ENCODE measurements around the gene SESTD1. TPM values are rescaled to one million over a fixed set of nuclear protein-coding genes. Genes with fewer than 3 reads are reported as not detected.
"Not testable (repeated sequence)": the region's sequence is repeated elsewhere in the genome, so short reads cannot be mapped to it uniquely, and the experiment has no call there.

Gene SESTD1
- total and polyA plus RNA-seq, 2 donors (not counting 1 experiment from before 2014, with no cell fraction given), result 16.8 to 51.9 TPM

DNA sequence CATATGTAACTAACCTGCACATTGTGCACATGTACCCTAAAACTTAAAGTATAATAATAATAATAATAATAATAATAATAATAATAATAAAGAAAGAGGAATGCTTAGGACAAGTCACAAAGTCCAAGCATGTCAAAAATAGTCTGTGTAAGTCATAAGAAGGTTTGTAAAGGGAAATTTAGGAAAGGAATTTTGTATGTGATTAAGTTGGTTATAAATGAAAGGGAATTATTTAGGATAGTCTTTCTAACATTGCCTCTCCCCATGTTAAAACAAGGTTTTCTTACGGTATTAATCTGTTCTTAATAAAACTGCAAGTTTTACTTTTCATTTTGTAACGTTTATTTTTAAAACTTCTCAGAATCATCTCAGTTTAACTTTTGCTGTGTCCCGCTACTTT, 62.8 kb downstream of the SESTD1 start:
- Histone ChIP-seq H3K9ac (ENCODE audit: insufficient read depth, low read length) (no peak overlapping the region), H3K27me3 (ENCODE audit: control insufficient read depth, insufficient read depth, low read length) (no peaks in the 10 kb centered on the region), H3K9me3 (ENCODE audit: control insufficient read depth, insufficient read depth, low read depth, low read length) (peaks cover 2% of the 10 kb centered on the region), H4K20me1 (ENCODE audit: control insufficient read depth, extremely low read depth, insufficient read depth, low read length) (no peaks in the 10 kb centered on the region), H3K4me2 (ENCODE audit: extremely low read depth, insufficient read depth, low read length) (no peak overlapping the region), H3K4me3 (replicated peaks in 1 of 4; ENCODE audit: control extremely low read depth in 1 of 4, insufficient read depth in 1 of 4, low read depth in 3 of 4, low read length in 4 of 4) (no peak overlapping the region), H3K27ac (ENCODE audit: insufficient read depth, low read length) (no peak overlapping the region), H3K4me1 (ENCODE audit: control insufficient read depth, extremely low read depth, insufficient read depth, low read length) (no peaks in the 10 kb centered on the region), H3K79me2 (ENCODE audit: control insufficient read depth, insufficient read depth, low read length) (peaks cover 3% of the 10 kb centered on the region), H2AFZ (ENCODE audit: low read length) (no peak overlapping the region), H3K36me3 (ENCODE audit: control insufficient read depth, insufficient read depth, low read length) (no peaks in the 10 kb centered on the region)
- TF ChIP-seq, protein P1, sequence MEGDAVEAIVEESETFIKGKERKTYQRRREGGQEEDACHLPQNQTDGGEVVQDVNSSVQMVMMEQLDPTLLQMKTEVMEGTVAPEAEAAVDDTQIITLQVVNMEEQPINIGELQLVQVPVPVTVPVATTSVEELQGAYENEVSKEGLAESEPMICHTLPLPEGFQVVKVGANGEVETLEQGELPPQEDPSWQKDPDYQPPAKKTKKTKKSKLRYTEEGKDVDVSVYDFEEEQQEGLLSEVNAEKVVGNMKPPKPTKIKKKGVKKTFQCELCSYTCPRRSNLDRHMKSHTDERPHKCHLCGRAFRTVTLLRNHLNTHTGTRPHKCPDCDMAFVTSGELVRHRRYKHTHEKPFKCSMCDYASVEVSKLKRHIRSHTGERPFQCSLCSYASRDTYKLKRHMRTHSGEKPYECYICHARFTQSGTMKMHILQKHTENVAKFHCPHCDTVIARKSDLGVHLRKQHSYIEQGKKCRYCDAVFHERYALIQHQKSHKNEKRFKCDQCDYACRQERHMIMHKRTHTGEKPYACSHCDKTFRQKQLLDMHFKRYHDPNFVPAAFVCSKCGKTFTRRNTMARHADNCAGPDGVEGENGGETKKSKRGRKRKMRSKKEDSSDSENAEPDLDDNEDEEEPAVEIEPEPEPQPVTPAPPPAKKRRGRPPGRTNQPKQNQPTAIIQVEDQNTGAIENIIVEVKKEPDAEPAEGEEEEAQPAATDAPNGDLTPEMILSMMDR (conservative IDR thresholded peaks at IDR 0.05 in 1 of 2, IDR thresholded peaks at IDR 0.05 in 1 of 2; ENCODE audit: low read depth in 1 of 2, low read length in 2 of 2), result no peak
- no peak for TF ChIP-seq EZH2 (IDR thresholded peaks at IDR 0.05; ENCODE audit: low read length, missing control alignments)
- peak in 1 of 2 donors; percentile 38 for DNase-seq (ENCODE audit: low read depth in 2 of 2)

GRCh38 chr2:179195926-179196590, 68.6 kb downstream of the SESTD1 start:
- not testable (repeated sequence) for H3K4me2 ChIP-seq (ENCODE audit: extremely low read depth, insufficient read depth, low read length); H3K36me3 ChIP-seq (ENCODE audit: control insufficient read depth, insufficient read depth, low read length); H2AFZ ChIP-seq (ENCODE audit: low read length); H3K9me3 ChIP-seq (ENCODE audit: control insufficient read depth, insufficient read depth, low read depth, low read length); H3K4me1 ChIP-seq (ENCODE audit: control insufficient read depth, extremely low read depth, insufficient read depth, low read length); H3K9ac ChIP-seq (ENCODE audit: insufficient read depth, low read length); DNase-seq (ENCODE audit: low read depth in 2 of 2); H4K20me1 ChIP-seq (ENCODE audit: control insufficient read depth, extremely low read depth, insufficient read depth, low read length); H3K79me2 ChIP-seq (ENCODE audit: control insufficient read depth, insufficient read depth, low read length); H3K27ac ChIP-seq (ENCODE audit: insufficient read depth, low read length); H3K4me3 ChIP-seq (replicated peaks in 1 of 4; ENCODE audit: control extremely low read depth in 1 of 4, insufficient read depth in 1 of 4, low read depth in 3 of 4, low read length in 4 of 4); H3K27me3 ChIP-seq (ENCODE audit: control insufficient read depth, insufficient read depth, low read length)

DNA sequence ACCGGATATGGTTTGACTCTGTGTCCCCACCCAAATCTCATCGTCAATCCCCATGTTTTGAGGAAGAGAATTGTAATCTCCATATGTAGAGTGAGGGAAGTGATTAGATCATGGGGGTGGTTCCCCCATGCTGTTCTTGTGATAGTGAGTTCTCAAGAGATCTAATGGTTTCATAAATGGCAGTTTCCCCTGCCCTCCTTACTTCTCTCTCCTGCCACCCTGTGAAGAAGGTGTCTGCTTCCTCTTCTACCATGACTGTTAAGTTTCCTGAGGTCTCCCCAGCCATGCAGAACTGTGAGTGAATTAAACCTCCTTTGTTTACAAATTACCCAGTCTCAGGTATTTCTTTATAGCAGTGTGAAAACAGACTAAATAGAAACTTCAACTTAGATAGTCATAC, 69.5 kb downstream of the SESTD1 start:
- Histone ChIP-seq H3K79me2 (ENCODE audit: control insufficient read depth, insufficient read depth, low read length) (peaks cover 2% of the 10 kb centered on the region), H4K20me1 (ENCODE audit: control insufficient read depth, extremely low read depth, insufficient read depth, low read length) (no peaks in the 10 kb centered on the region), H2AFZ (ENCODE audit: low read length) (no peak overlapping the region), H3K27ac (ENCODE audit: insufficient read depth, low read length) (no peak overlapping the region), H3K36me3 (ENCODE audit: control insufficient read depth, insufficient read depth, low read length) (no peaks in the 10 kb centered on the region), H3K4me3 (replicated peaks in 1 of 4; ENCODE audit: control extremely low read depth in 1 of 4, insufficient read depth in 1 of 4, low read depth in 3 of 4, low read length in 4 of 4) (no peak overlapping the region), H3K9me3 (ENCODE audit: control insufficient read depth, insufficient read depth, low read depth, low read length) (no peaks in the 10 kb centered on the region), H3K27me3 (ENCODE audit: control insufficient read depth, insufficient read depth, low read length) (no peaks in the 10 kb centered on the region), H3K4me2 (ENCODE audit: extremely low read depth, insufficient read depth, low read length) (no peak overlapping the region), H3K9ac (ENCODE audit: insufficient read depth, low read length) (no peak overlapping the region), H3K4me1 (ENCODE audit: control insufficient read depth, extremely low read depth, insufficient read depth, low read length) (no peaks in the 10 kb centered on the region)
- no peak for TF ChIP-seq EZH2 (IDR thresholded peaks at IDR 0.05; ENCODE audit: low read length, missing control alignments)
- TF ChIP-seq, protein P1 (conservative IDR thresholded peaks at IDR 0.05 in 1 of 2, IDR thresholded peaks at IDR 0.05 in 1 of 2; ENCODE audit: low read depth in 1 of 2, low read length in 2 of 2), result no peak
- DNase-seq (ENCODE audit: low read depth in 2 of 2), result no peak

Measured in fibroblast of lung (primary cell).